H1 (cell line): Measurements from ENCODE around the gene ARHGEF28. TPM values are rescaled to one million over a fixed set of nuclear protein-coding genes. Genes with fewer than 3 reads are reported as not detected.

ENCODE experiments used
- CTCF ChIA-PET: fragments of 300-600 bp; sonication (Branson Sonifier 250); formaldehyde crosslinking; loops from one replicate; lab custom pipeline; 2021; ENCODE audit not compliant: partially characterized antibody; lab: Charles Lee
- POLR2A ChIA-PET: fragments of 300-600 bp; sonication (Branson Sonifier 250); formaldehyde crosslinking; loops from one replicate; lab custom pipeline; 2021; ENCODE audit warnings: inconsistent platforms; ENCODE audit not compliant: partially characterized antibody; lab: Charles Lee
- DNase-seq, 2 experiments: peaks; one replicate each; pipeline versions ENCODE4 v3.0.0 to v3.0.0-alpha.2; 2010 to 2022; ENCODE audit warnings: low spot score in 2 of 2, low read depth in 1 of 2, mixed read lengths in 1 of 2
- FAIRE-seq: peaks from 2 replicates; lab custom pipeline; 2011; peaks lifted over from hg19 to GRCh38; lab: Jason Lieb, UNC
- H2AFZ ChIP-seq: 2 replicates; pipeline ENCODE4 v1.8.1; 2012; ENCODE audit warnings: low read length, inconsistent platforms
- H2AK5ac ChIP-seq: 2 replicates; pipeline ENCODE4 v1.6.1; 2013; ENCODE audit warnings: low read depth, low read length
- H2BK120ac ChIP-seq: replicated peaks from 2 replicates; pipeline ENCODE3; 2013; ENCODE audit warnings: low read depth, low read length, inconsistent platforms
- H2BK12ac ChIP-seq: 2 replicates; pipeline ENCODE4 v1.6.1; 2013; ENCODE audit warnings: low read depth, low read length
- H2BK15ac ChIP-seq: 2 replicates; pipeline ENCODE4 v1.6.1; 2013; ENCODE audit warnings: low read length
- H2BK20ac ChIP-seq: 2 replicates; pipeline ENCODE4 v1.6.1; 2013; ENCODE audit warnings: low read length
- H2BK5ac ChIP-seq: 2 replicates; pipeline ENCODE4 v1.6.1; 2013; ENCODE audit warnings: low read depth, low read length
- H3K14ac ChIP-seq: 2 replicates; pipeline ENCODE4 v1.6.1; 2013; ENCODE audit warnings: inconsistent platforms; ENCODE audit not compliant: insufficient read length
- H3K18ac ChIP-seq: 2 replicates; pipeline ENCODE4 v1.6.1; 2013; ENCODE audit warnings: low read length; ENCODE audit errors: extremely low read depth
- H3K23ac ChIP-seq: 2 replicates; pipeline ENCODE4 v1.6.1; 2013; ENCODE audit warnings: inconsistent platforms; ENCODE audit not compliant: insufficient read length
- H3K23me2 ChIP-seq: 2 replicates; pipeline ENCODE4 v1.6.1; 2013; ENCODE audit warnings: low read depth, low read length
- H3K27ac ChIP-seq: 2 replicates; pipeline ENCODE4 v1.6.1; 2011; ENCODE audit warnings: low read depth, low read length, inconsistent platforms
- H3K27me3 ChIP-seq, 4 experiments: replicated peaks in 1 of 4; 1 replicate in 1 of 4; 2 replicates in 3 of 4; pipeline versions ENCODE4 v1.6.1 to v1.8.1; 2011 to 2013; ENCODE audit warnings: low read length in 3 of 4, mild to moderate bottlenecking in 3 of 4, inconsistent platforms in 2 of 4, mixed read lengths in 2 of 4, moderate library complexity in 1 of 4; ENCODE audit not compliant: control insufficient read depth in 3 of 4, insufficient read depth in 3 of 4; ENCODE audit errors: extremely low read depth in 1 of 4
- H3K36me3 ChIP-seq, 4 experiments: 2 replicates each; pipeline versions ENCODE4 v1.6.1 to v1.8.1; 2011 to 2013; ENCODE audit warnings: mild to moderate bottlenecking in 4 of 4, low read length in 3 of 4, moderate library complexity in 2 of 4, control low read depth in 1 of 4, inconsistent platforms in 1 of 4; ENCODE audit not compliant: insufficient read depth in 4 of 4, control insufficient read depth in 2 of 4
- H3K4ac ChIP-seq: replicated peaks from 2 replicates; pipeline ENCODE3; 2013; ENCODE audit warnings: low read length, low read depth, mixed read lengths, inconsistent platforms; ENCODE audit not compliant: insufficient read length
- H3K4me1 ChIP-seq, 4 experiments: replicated peaks in 1 of 4; 1 replicate in 1 of 4; 2 replicates in 3 of 4; pipeline versions ENCODE4 v1.6.1 to v1.8.1; 2011 to 2013; ENCODE audit warnings: low read length in 3 of 4, inconsistent platforms in 2 of 4, mixed read lengths in 1 of 4; ENCODE audit not compliant: insufficient read depth in 4 of 4, control insufficient read depth in 3 of 4
- H3K4me2 ChIP-seq, 2 experiments: 2 replicates each; pipeline versions ENCODE4 v1.6.1 to v1.8.1; 2011 to 2013; ENCODE audit warnings: low read depth in 2 of 2, low read length in 2 of 2, control low read depth in 1 of 2, inconsistent platforms in 1 of 2, mild to moderate bottlenecking in 1 of 2; ENCODE audit not compliant: insufficient read depth in 1 of 2
- H3K4me3 ChIP-seq, 4 experiments: fragments of 200-600, 300-600 bp in 1 of 4; sonication (generic), shearing (Covaris generic), sonication (Bioruptor Twin) in 1 of 4; 2 replicates each; pipeline versions ENCODE4 v1.5.1 to v1.8.1; 2011 to 2016; ENCODE audit warnings: low read length in 4 of 4, low read depth in 3 of 4, control low read depth in 2 of 4, inconsistent platforms in 2 of 4, mild to moderate bottlenecking in 2 of 4, mixed read lengths in 1 of 4, moderate library complexity in 1 of 4; ENCODE audit not compliant: insufficient read depth in 2 of 4; ENCODE audit errors: extremely low read depth in 1 of 4
- H3K56ac ChIP-seq: replicated peaks from 2 replicates; pipeline ENCODE3; 2013; ENCODE audit warnings: low read depth, mild to moderate bottlenecking, mixed read lengths, low read length, inconsistent platforms; ENCODE audit not compliant: insufficient read length
- H3K79me1 ChIP-seq: 2 replicates; pipeline ENCODE4 v1.6.1; 2013; ENCODE audit warnings: low read depth, low read length, control low read depth
- H3K79me2 ChIP-seq, 2 experiments: 2 replicates each; pipeline versions ENCODE4 v1.6.1 to v1.8.1; 2012 to 2013; ENCODE audit warnings: low read length in 2 of 2, mild to moderate bottlenecking in 2 of 2, inconsistent platforms in 1 of 2; ENCODE audit not compliant: insufficient read depth in 2 of 2, control insufficient read depth in 1 of 2
- H3K9ac ChIP-seq, 4 experiments: replicated peaks in 1 of 4; 1 replicate in 1 of 4; 2 replicates in 3 of 4; pipeline versions ENCODE4 v1.6.1 to v1.8.1; 2011 to 2013; ENCODE audit warnings: low read depth in 3 of 4, low read length in 3 of 4, control low read depth in 2 of 4, mild to moderate bottlenecking in 2 of 4, moderate library complexity in 2 of 4, inconsistent platforms in 1 of 4; ENCODE audit errors: extremely low read depth in 1 of 4
- H3K9me3 ChIP-seq, 2 experiments: 2 replicates each; pipeline versions ENCODE4 v1.6.1 to v1.8.1; 2012 to 2013; ENCODE audit warnings: mild to moderate bottlenecking in 2 of 2, moderate library complexity in 2 of 2, control low read depth in 1 of 2, inconsistent platforms in 1 of 2, low read depth in 1 of 2, low read length in 1 of 2, mixed read lengths in 1 of 2; ENCODE audit not compliant: insufficient read depth in 2 of 2
- H4K20me1 ChIP-seq, 2 experiments: replicated peaks in 1 of 2; 2 replicates each; pipeline versions ENCODE3 to v1.8.1; 2011 to 2013; ENCODE audit warnings: inconsistent platforms in 2 of 2, low read length in 2 of 2, mild to moderate bottlenecking in 1 of 2; ENCODE audit not compliant: insufficient read depth in 2 of 2, control insufficient read depth in 1 of 2
- H4K5ac ChIP-seq: 2 replicates; pipeline ENCODE4 v1.6.1; 2013; ENCODE audit warnings: low read length, low read depth, mixed read lengths, inconsistent platforms; ENCODE audit not compliant: insufficient read length
- H4K8ac ChIP-seq: 2 replicates; pipeline ENCODE4 v1.8.0; 2013; ENCODE audit warnings: mild to moderate bottlenecking, moderate library complexity, low read length, inconsistent platforms; ENCODE audit not compliant: insufficient read depth; ENCODE audit errors: extremely low read depth
- H4K91ac ChIP-seq: replicated peaks from 2 replicates; pipeline ENCODE3; 2013; ENCODE audit warnings: low read length, mixed read lengths, inconsistent platforms; ENCODE audit not compliant: insufficient read length
- MAFK ChIP-seq: IDR thresholded peaks from 2 replicates; pipeline ENCODE4 v1.6.1; 2012; ENCODE audit warnings: low read depth, mild to moderate bottlenecking, improper control_type of control experiment, low read length
- POU5F1 ChIP-seq: IDR thresholded peaks from 2 replicates; pipeline ENCODE4 v1.6.1; 2011; ENCODE audit warnings: low read depth, mild to moderate bottlenecking, low read length, moderate library complexity
- WGBS, 2 experiments: shearing (Covaris generic) in 1 of 2; methylation state at CpG; one replicate each; pipeline versions ENCODE4 v1.1.6 to v1.1.7; 2013 to 2015; ENCODE audit warnings: low lambda C conversion rate in 2 of 2, mixed read lengths in 2 of 2, inconsistent platforms in 1 of 2, low coverage in 1 of 2, missing lambda C conversion rate in 1 of 2; ENCODE audit not compliant: insufficient replicate concordance in 2 of 2, insufficient coverage in 1 of 2, insufficient read length in 1 of 2; ENCODE audit errors: extremely low coverage in 1 of 2, missing lambda C conversion rate in 1 of 2; 5-methylcytosine and 5-hydroxymethylcytosine counted together
- polyA plus RNA-seq, 7 experiments: library from polyadenylated mRNA; depleted of rRNA in 3 of 7; stranded (reverse) in 5 of 7; unstranded in 2 of 7; fragments of >200 nt in 5 of 7; fragments of 200-250 nt in 2 of 7; gene quantifications; 1 replicate in 5 of 7; 2 replicates in 1 of 7; 4 replicates in 1 of 7; pipeline versions ENCODE4 v1.2.1 to v1.2.3, GENCODE V29; 2011 to 2013; ENCODE audit warnings: missing spikeins in 2 of 7, mixed read lengths in 2 of 7
- total RNA-seq: library from RNA; stranded (reverse); fragmentation: NEBNext Ultra II Directional; extraction: Animal tissue kit (Norgen Biotek cat#: 25700); gene quantifications from 2 replicates; pipeline ENCODE4 v1.2.1, GENCODE V29; 2021

Gene ARHGEF28
- total and polyA plus RNA-seq, 2 of the 8 experiments (the other 6 are each of a cell fraction or from before 2014, with no cell fraction given) = 0.33 to 1.0 TPM

DNA sequence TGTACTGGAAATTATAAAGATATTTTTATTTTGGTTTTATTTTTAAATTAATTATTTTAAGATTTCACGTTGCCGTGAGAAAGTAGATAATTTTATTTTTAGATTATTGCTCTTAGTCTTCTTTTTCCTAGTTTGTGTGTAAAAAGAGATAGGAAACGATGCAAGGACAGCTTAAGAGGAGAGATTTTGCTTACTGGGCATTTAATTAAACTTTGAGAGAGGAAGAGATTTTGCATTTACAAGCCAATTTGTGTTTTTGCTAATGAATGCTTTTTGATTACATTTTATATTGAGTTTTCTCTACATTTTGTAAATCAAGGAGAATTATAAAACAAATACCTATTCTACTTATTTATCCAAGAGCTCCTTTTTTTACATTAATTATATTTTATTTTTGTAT lies 64.0 kb downstream of the ARHGEF28 start:
- Histone ChIP-seq H3K79me2 (no peaks in the 10 kb centered on the region), H3K9ac (no peak overlapping the region), H2AFZ (no peak overlapping the region), H3K36me3 (no peaks in the 10 kb centered on the region), H2AK5ac (no peak overlapping the region), H3K27me3 (no peaks in the 10 kb centered on the region; a peak in 1 of 7 replicates), H3K4me1 (peaks cover 2 to 8% (median 5%) of the 10 kb centered on the region in 4 experiments; a peak in 4 of 7 replicates), H3K4me2 (no peak overlapping the region), H2BK20ac (no peak overlapping the region), H4K91ac (no peak overlapping the region), H2BK15ac (no peak overlapping the region), H4K20me1 (no peaks in the 10 kb centered on the region), H3K56ac (no peak overlapping the region), H3K14ac (no peak overlapping the region), H3K23ac (no peak overlapping the region), H4K5ac (no peak overlapping the region), H2BK5ac (no peak overlapping the region), H3K79me1 (no peaks in the 10 kb centered on the region), H4K8ac (no peak overlapping the region), H3K4ac (no peak overlapping the region), H3K18ac (no peak overlapping the region), H2BK12ac (no peak overlapping the region), H3K9me3 (no peaks in the 10 kb centered on the region), H2BK120ac (no peak overlapping the region), H3K27ac (no peak overlapping the region), H3K4me3 (no peak overlapping the region), H3K23me2 (no peaks in the 10 kb centered on the region)
- no peak for DNase-seq
- FAIRE-seq = no peak
- ChIA-PET CTCF (interaction anchor here (0.9 to 2.2 kb wide), 4 partner anchors 16 to 230 kb away, joined by 3 to 7 read pairs (median 4); no protein-coding TSS in a partner anchor), POLR2A (no interaction called here)
- WGBS, 2 experiments = 90 to 100% methylated on average over 2 to 3 of the region's 3 CpGs
- TF ChIP-seq POU5F1 (no peak), MAFK (peak; percentile 47; the same call in 1 of the 2 replicates)
